Measurements from ENCODE around the gene HPGD.

DNA sequence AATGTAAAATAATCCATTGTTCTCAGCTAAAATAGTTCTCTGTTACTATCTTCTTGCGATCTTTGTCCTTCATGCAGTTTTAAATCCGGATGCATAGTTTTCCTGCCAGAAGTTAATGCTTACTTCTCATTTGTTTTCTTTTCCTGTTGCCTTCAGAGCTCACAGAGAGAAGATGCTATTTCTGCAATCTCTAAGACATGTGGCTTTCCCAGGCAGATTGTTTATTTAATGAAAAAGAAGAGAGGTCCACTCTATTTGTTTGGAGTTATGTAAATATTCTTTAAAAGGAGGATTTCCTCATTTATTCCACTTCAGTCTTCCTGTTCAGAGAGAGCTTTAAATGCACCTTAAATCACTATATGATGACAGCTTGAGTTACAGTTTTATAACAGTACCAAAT lies 39.3 kb upstream of the HPGD start:
- TF ChIP-seq CTCF (conservative IDR thresholded peaks at IDR 0.05; ENCODE audit: low read length): no peak
- TF ChIP-seq EZH2phosphoT487 (IDR thresholded peaks at IDR 0.05; ENCODE audit: borderline replicate concordance, low read depth, low read length): no peak
